PC-9 (cell line): Measurements from ENCODE around the gene SYNGAP1.

Experiments used
- CTCF ChIP-seq: fragments of 200-600 bp; sonication (generic); conservative IDR thresholded peaks from 2 replicates; pipeline ENCODE4 v1.6.1; 2017; ENCODE audit warnings: mixed run types, antibody characterized with exemption, mild to moderate bottlenecking, moderate library complexity
- EZH2 ChIP-seq: fragments of 200-600 bp; sonication (generic); IDR thresholded peaks from 2 replicates; pipeline ENCODE4 v1.8.0; 2017; ENCODE audit warnings: antibody characterized with exemption, low read depth

DNA sequence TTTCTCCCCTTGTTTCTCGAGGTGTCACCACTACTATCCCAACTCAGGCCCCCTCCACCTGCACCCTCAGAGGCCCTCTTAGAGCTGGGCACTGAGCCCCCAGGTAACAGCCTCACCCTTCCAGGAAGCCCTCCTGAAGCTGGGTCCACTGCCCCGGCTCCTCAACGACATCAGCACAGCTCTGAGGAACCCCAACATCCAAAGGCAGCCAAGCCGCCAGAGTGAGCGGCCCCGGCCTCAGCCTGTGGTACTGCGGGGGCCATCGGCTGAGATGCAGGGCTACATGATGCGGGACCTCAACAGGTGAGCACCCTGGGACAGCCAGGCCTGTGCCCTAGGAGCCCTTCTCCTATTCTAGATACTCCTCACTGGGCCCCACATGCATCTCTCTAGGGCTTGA is 21.6 kb downstream of the SYNGAP1 start:
- TF ChIP-seq CTCF (no peak), EZH2 (no peak)
